Stimulated activated CD4-positive, alpha-beta T cell treated with anti-CD3 and anti-CD28 coated beads, Interleukin-12 subunit alpha, Interleukin-12 subunit beta, amount 100 ng/mL, for 4 hours (primary cell): Measurements from ENCODE around the gene DYNLL2.
"Not testable (repeated sequence)": the region's sequence is repeated elsewhere in the genome, so short reads cannot be mapped to it uniquely, and the experiment has no call there.

Experiments
- DNase-seq: peaks from one replicate; pipeline ENCODE4 v3.0.0-alpha.2; 2020

DYNLL2 gene

DNA sequence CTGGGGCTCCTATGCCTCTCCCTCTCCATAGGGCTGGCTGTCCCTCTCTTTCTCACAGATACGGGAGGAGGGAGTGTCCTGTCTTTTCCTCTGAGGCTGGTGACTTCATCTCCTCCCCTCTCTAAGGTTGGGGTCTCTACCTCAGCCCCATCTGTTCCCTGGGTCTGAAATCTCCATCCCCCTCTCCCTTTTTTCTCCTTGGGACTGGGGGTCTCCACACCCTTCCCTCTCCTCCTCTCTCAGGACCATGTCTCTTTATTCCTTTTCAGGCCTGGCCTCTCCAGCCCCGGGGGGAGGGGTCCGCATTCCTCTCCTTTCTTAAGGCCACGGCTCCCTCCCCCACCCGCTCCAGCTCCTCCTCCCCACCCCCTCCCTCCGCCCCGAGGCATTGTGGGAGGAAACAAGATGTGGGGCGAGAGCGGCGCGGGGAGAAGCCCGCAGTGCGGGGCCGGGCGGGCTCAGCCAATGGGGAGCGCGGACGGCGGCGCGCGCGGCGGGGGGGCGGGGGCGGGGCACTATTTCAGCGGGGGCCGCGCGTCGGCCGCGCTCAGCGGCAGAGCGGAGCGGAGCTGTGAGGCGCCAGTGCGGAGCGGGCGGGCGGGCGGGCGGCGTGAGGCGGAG is at the start of gene DYNLL2:
Gene DYNLL2 (plus strand): TSS at position 550 of the 621 bp plus-strand sequence. CDS start 3,672 bp downstream, outside the sequence.
- DNase-seq: peak; percentile 90

DNA sequence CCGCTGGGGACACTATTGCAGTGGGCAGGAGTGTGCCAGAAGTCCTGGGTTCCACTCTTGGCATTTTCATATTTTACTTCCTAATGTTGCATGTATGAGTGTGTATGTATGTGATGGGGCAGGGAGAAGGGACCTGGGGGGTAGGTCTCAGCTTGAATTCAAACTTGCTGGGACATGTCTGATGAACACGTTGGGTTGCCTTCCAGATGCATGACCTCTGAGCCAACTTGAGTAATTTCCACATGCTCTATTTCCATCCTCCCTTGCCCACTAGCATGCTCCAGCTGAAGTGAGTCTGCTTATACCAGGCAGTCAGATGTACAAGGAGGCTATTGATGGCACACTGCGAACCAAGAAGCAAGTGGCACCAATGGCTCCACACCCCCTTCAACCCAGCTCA is 43.2 kb upstream of the DYNLL2 start:
- DNase-seq: no peak

DNA sequence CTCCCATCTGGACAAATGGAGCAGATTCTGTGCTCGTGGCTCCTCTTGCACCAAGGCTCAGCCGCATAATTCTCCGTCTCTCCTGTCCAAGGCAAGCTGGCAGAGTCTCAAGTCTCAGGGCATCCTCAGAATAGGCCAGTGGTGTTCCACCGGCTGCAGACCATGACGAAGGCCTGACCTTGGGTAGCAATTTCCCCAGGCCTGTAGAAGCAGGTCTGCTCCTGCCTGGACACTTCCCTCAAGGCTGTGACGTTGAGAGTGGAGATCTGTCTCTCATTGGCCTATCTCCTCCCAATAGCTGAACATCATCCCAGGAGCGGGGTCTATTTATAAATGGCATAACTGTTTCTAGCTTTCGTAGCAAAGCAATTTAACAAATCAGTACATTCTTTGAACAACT is 42.8 kb upstream of the DYNLL2 start:
- no peak for DNase-seq

DNA sequence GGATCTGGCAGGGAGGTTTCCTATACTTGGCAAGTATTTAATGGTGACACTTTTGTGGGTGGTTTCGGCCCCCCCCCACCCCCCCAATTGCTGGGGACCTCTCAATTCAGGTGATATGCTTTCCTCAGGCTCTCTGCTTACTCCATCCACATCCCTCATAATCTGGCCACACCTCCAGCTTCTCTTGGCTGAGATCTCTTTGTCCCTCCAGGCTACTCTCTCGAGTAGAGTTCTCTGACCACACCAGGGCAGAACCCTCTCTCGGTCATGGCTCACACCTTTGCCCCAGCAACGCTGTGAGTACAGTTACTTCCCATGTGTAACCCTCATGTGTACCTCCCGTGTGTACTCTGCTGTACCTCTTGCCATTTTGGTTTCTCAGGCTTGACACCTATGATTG is 42.1 kb upstream of the DYNLL2 start:
- DNase-seq: no peak

DNA sequence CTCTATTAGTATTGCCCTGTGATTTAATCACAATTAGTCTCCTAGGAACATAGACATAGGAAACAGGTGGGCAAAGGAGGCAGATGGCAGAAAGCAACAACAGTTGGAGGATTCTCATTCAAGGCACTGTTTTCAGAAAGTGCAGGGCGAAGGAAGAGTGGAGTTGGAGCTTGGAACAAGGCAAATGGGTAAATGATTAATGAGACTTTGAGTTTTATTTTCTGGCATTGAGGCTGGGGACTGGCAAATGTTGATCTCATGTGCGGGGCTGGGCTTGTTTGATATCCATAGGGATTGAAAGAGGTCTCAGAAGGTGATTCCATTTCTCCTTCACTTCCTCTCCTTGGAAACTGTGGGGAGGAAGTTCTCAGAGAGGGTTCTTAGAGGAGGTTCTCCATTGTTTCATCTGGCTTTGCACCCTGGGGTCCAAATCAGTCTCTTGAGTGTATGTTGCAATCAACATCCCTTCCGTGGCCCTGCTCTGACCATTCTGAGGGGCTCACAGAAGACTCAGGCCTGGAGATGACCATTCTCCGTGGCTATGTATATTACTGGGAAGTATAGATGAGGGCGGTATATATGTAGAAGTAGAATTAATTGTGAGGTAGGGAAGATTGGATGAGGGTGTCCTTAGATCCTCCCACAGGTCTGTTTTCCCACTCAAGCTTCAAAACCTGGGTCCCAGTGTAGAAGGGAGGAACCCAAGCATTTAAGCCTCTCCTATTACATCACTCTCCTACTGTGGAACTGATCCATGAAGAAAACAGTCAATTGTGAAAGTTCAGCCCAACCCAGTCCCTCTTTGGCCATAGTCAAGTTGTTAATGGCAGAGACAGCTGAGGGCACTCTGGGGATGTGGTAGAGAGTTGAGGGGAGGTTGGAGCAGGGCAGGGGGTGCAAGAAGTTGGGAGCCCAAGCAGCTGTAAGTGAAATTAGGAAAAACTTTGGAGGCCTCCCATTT is 39.7 kb upstream of the DYNLL2 start:
- no peak for DNase-seq

DNA sequence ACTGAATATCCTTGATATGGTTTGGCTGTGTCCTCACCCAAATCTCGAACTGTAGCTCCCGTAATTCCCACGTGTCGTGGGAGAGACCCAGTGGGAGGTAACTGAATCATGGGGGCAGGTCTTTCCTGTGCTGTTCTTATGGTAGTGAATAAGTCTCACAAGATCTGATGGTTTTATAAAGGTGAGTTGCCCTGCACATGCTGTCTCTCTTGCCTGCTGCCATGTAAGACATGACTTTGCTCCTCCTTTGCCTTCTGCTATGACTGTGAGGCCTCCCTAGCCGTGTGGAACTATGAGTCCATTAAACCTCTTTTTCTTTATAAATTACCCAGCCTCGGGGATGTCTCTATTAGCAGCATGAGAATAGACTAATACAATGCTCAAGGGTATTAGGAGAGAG is 39.0 kb upstream of the DYNLL2 start:
- not testable (repeated sequence) for DNase-seq

DNA sequence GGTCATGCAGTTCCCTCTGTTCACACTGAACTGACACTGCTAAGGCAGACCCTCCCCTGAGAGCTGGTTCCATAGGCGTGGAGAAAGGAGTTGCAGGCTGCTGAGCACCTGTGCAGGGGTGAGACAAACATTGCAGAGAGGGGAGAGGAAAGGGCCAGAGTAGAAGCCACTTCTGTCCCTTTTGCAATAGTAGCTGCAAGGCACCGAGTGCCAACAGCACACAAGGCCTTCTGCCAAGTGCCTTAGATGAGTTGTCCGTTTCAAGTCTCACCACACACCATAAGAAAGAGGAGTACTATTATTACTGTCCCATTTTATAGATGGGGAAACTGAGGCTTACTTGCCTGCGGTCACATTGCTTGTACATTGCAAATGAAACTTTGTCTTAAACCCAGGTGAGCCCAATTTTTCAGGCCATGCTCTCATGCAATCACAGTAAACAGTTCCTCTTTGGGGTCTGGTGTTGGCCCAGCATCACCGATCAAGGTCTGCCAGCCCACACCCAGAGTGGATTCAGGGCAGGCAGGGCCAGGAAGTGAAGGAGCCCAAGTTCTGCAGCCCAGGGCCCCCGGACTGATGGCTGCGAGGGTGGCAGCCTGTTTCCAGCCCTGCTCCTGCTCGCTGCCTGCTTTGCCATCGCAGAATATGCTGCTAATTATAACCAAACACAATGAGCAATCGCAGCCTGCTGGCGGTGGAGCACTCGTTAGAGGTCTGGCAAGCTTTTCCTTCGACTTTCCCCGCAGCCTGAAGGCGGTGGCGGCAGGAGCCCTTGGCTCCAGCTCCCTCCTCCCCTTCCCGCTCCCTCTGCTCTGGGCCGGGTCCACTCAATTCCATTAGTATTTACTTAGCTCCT is 36.8 kb upstream of the DYNLL2 start:
- DNase-seq: no peak

DNA sequence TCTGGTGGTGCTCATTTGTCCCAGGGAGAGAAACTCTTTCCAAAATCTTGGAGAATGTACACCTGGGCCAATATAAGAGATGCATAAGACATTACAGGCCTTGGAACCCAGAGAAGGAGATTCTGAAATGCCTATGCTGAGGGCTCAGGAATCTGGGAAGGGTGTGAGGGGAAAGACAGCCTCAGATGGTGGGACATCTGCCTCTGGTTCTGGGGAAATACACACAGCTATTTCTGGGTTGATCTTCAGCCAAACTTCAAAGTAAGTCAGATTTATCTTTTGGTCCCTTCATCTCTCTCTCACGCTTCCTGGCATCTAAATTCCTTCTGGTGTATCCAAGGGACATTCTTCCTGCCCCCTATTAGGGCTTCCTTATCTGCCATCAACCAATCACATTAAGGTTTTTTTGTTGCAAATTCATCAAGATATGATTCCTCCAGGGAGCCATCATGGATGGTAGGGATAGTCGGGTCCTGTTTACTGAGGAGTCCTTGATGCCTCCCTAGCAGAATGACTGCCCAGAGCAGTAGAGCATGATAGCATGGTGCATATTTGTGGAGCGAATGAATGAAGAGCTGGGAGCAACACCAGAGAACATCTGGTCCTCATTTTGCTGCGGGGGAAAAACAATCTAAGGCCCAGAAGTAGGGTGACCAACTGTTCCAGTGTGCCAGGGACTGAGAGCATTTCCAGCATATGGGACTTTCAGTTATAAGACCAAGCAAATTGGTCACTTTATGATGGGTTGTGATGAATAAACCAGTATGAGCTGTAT is 35.7 kb upstream of the DYNLL2 start:
- DNase-seq: no peak

DNA sequence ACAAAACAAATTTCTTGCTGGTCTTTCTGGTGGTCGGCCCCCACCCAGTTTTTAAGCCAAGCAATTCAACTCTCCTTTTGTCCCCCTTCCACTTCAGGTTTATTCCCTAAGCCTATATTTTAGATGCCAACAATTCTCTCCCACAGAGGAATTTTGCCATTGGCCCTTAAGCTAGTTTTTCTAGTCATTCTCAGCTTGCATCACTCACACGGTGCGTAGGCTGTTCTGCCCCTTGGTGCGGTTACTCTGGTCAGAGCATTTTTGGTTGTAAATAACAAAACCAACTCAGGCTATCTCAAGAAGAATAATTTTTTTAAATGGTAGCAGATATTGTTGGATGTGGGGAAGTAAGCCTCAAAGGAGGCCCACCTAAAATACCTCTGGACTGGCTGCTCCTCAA is 33.7 kb upstream of the DYNLL2 start:
- no peak for DNase-seq

DNA sequence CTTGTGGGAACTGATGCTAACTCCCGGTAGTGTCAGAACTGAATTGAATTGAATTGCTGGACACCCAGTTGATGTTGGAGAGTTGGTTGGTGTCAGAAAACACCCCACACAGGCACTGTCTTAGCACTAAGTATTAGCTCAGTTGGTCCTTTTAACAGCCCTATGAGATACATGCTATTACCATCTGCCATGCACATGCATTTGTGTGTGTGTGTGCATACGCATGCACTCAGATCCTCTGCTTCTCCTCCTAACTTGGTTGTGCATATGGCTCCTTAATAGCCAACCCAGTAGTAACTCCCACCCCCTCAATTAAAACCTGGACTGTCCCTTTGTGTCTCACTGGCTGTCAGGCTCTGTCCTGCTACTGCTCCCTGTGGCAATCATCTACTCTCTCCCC is 32.3 kb upstream of the DYNLL2 start:
- DNase-seq: no peak

DNA sequence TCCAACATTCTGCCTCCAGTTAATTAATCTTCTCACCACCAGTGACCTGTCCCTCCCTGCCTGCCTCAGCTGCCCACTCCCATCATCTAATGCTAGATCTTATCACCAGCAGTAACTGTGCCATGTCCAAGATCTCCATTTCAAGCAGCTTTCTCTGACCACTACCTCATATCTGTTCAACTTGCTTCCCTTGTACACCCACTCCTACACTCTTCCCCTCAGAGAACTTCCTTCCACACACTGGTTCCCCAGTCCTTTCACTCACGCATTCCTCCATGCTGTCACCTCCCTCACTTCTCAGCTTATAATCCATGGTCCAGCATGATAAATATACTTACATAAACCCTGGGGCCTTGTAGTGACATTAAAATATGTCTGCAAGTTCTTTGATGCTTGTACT is 31.8 kb upstream of the DYNLL2 start:
- no peak for DNase-seq

DNA sequence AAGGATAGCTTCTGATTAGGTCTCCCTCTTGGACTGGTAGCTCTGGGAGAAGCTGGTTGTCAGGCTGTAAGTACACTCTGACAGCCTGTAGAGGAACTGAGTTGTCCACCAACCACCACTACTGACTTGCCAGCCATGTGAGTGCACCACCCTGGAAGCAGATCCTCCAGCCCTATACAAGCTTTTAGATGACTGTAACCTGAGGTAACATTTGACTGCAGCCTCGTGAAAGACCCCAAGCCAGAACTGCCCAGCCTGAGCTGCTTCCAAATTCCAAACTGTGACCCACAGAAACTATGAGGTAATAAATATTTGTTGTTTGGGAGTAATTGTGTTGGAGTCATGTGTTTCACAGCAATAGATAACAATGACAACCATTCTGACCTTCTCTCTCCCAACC is 30.8 kb upstream of the DYNLL2 start:
- no peak for DNase-seq

DNA sequence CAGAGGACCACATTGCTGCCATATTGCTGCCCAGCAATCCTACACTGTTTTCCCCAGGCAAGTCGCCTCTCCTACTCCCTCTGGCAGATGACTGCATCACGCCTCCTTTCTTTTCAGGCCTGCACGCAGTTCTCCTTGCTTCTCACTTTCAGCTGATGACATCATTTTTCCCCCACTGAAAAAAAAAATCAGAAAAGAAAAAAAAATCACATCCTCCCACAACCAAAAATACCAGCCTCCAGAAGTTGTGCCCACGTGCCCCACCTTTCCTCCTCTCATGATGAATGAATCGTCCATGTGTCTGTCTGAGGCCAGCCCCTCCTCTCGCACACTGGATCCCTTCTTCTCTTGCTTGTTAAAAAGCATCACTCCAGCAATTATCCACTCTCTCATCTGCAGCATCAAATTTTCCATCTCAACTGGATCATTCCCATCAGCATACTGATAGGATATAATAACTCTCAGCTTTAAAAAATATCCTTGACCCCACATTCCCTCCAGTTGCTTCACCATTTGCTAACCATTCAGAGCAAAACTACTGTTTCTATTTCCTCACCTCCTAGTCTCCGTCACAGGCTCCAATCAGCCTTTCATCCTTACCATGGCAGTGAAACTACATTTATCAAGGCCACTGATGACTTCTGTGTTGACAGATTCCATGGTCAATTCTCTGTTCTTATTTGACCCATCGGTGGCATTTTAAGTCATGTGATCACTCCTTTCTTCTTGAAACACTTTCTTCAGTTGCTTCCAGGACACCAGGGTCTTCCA is 30.1 kb upstream of the DYNLL2 start:
- DNase-seq: peak; percentile 4

DNA sequence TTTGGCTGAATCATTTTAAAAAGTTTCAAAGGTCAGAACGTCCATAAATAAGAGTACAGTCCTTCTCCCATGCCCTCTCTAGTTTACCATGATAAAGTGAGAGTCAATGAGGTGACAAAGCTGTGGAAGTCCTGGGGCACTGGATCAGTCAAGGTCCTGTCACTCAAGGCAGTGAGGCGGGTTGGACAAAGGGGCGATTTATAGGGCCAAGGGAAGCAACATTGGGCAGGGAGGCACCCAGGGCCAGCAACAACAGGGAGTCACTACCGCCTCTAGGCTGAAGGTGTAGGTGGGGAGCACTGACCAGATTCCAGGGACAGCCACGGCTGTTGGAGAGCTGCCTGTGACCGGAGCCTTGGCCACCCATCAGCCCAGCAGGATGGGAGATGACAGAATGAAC is 28.6 kb upstream of the DYNLL2 start:
- DNase-seq: no peak

DNA sequence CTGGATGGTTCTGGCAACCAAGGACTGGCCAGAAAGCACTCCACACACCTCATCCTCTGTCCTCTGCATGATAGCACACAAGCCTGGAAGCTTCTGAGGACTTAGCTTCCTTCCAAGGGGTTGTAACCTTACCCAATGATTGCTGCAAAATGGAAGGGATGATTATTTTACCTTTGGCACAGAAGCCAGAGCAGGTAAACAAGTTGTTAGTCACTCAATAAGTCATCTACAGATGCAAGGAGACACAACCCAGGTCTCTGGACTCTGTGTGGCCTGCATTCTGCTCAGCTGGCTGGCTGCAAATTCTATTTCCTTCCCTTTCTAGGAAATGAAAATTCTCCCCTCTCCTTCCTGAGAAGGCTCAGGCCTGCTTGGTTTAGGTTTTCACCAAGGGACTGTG is 26.7 kb upstream of the DYNLL2 start:
- no peak for DNase-seq

DNA sequence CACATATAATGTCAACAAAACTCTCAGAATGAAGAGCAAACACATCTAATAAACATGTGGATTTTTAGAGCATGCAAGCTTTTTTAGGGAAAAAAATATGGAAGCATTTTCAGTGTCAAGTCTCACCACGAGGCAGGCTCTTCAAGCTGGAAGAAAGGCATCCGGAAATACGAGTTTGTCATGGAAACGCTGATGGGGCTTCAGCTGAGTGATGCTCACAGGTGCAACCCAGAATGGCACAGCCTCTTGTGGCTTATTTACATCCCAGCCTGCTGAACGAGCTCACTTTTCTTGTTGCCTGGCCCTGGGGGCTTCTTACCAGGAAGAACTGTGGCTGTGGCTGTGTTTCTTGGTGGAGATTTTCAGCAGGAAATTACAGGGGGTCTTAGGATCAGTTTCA is 24.1 kb upstream of the DYNLL2 start:
- no peak for DNase-seq

DNA sequence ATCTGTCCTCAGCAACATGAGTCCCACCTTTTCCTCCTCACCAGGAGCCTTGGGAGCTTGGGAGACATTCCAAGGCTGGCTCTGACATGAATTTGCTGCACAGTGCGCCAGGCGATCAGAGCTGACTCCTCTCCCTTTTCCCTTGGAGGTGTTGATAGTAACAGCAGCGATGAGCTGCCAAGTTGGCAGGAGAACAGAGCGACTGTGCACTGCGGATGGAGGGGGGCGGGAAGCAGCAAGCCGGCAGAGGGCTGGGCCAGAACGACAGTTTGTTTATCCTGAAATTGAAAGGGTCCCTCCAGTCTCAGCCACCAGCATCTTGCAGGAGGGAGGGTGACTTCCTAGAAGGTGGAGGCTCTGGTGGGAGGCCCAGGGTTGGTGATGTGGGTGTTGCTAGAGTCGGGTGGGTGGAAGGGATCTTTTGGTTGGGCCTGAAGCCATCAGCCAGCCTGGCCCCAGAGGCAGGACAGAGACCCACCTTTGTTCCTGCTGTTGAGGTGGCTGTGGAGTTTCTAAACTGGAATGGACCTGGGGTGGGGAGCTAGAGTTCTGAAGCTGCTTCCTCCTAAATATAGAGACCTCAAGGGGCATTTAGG is 22.5 kb upstream of the DYNLL2 start:
- no peak for DNase-seq

DNA sequence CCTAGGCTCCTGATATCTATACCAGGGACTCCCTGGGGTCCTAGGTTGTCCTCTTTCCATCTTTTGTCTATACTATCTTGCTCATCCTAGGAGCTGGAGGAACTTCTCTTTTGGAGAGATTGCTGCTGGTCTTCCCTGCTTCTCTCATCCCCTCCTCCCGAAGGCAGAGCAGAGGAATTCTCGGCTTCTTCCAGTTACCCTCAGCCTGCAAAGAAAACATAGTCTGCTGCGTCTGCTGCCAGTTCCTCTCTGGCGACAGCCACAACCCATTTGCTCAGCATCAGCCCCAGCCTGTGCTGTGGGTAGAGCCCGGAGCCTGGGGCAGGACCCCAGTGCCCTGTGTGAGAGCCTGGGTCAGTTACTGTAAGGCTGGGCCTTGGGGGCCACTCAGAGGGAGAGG is 21.5 kb upstream of the DYNLL2 start:
- no peak for DNase-seq

DNA sequence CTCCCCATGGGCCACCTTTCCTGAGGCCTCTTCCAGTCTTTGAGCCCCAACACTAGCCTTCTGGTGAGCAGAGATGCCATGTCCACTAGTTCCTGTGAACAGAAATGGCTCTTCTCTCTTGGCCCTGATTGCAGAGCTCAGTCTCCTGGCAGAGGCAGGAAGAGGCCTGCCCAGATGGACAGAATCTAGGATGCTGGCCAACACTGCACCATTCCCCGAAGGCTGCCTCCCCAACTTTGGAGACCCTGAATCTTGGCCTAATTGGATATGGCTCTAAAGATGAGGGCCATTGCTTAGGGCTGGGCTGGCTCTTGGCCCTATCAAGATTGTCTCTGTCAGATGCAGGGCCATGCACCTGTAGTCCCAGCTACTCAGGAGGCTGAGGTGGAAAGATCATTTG is 18.0 kb upstream of the DYNLL2 start:
- no peak for DNase-seq

DNA sequence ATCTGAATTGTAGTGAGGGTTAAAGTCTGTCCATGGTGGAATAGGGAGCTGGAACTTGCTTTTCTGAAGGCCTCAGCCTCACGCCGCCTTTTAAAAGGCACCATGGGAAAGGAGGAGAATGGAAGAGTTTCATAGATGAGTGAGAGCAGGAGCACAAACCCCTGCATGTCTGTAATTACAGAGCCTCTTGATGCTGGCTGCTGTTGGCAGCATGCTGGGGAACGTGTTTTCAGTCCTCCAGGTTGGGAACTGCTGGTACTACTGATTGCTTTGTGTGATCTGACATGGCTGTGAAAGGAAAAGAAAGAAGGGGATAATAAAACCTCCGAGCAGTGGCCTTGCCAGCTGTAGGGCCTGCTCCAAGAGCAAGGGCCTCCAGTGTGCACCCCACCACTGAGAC is 16.8 kb upstream of the DYNLL2 start:
- DNase-seq: no peak

DNA sequence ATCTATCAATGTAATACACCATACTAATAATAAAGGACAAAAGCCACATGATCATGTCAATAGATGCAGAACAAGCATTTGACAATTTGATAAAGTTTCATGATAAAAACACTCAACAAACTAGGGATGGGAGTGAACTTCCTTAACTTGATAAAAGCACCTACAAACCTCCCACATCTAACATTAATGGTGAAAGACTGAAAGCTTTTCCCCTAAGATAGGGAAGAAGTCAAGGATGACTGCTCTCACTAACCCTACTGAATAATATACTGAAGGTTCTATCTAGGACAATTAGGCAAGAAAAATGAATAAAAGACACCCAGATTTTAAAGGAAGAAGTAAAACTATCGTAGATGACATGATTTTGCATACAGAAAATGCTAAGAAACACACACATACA is 10.4 kb upstream of the DYNLL2 start:
- no peak for DNase-seq
